H1 (cell line): Measurements from ENCODE around the gene EFCAB6. TPM values are rescaled to one million over a fixed set of nuclear protein-coding genes. Genes with fewer than 3 reads are reported as not detected.

Experiments used
- CTCF ChIA-PET: fragments of 300-600 bp; sonication (Branson Sonifier 250); formaldehyde crosslinking; loops from one replicate; lab custom pipeline; 2021; ENCODE audit not compliant: partially characterized antibody; lab: Charles Lee
- POLR2A ChIA-PET: fragments of 300-600 bp; sonication (Branson Sonifier 250); formaldehyde crosslinking; loops from one replicate; lab custom pipeline; 2021; ENCODE audit warnings: inconsistent platforms; ENCODE audit not compliant: partially characterized antibody; lab: Charles Lee
- DNase-seq, 2 experiments: peaks; one replicate each; pipeline versions ENCODE4 v3.0.0 to v3.0.0-alpha.2; 2010 to 2022; ENCODE audit warnings: low spot score in 2 of 2, low read depth in 1 of 2, mixed read lengths in 1 of 2
- FAIRE-seq: peaks from 2 replicates; lab custom pipeline; 2011; peaks lifted over from hg19 to GRCh38; lab: Jason Lieb, UNC
- H2AFZ ChIP-seq: 2 replicates; pipeline ENCODE4 v1.8.1; 2012; ENCODE audit warnings: low read length, inconsistent platforms
- H2AK5ac ChIP-seq: 2 replicates; pipeline ENCODE4 v1.6.1; 2013; ENCODE audit warnings: low read depth, low read length
- H2BK120ac ChIP-seq: replicated peaks from 2 replicates; pipeline ENCODE3; 2013; ENCODE audit warnings: low read depth, low read length, inconsistent platforms
- H2BK12ac ChIP-seq: 2 replicates; pipeline ENCODE4 v1.6.1; 2013; ENCODE audit warnings: low read depth, low read length
- H2BK15ac ChIP-seq: 2 replicates; pipeline ENCODE4 v1.6.1; 2013; ENCODE audit warnings: low read length
- H2BK20ac ChIP-seq: 2 replicates; pipeline ENCODE4 v1.6.1; 2013; ENCODE audit warnings: low read length
- H2BK5ac ChIP-seq: 2 replicates; pipeline ENCODE4 v1.6.1; 2013; ENCODE audit warnings: low read depth, low read length
- H3K14ac ChIP-seq: 2 replicates; pipeline ENCODE4 v1.6.1; 2013; ENCODE audit warnings: inconsistent platforms; ENCODE audit not compliant: insufficient read length
- H3K18ac ChIP-seq: 2 replicates; pipeline ENCODE4 v1.6.1; 2013; ENCODE audit warnings: low read length; ENCODE audit errors: extremely low read depth
- H3K23ac ChIP-seq: 2 replicates; pipeline ENCODE4 v1.6.1; 2013; ENCODE audit warnings: inconsistent platforms; ENCODE audit not compliant: insufficient read length
- H3K23me2 ChIP-seq: 2 replicates; pipeline ENCODE4 v1.6.1; 2013; ENCODE audit warnings: low read depth, low read length
- H3K27ac ChIP-seq: 2 replicates; pipeline ENCODE4 v1.6.1; 2011; ENCODE audit warnings: low read depth, low read length, inconsistent platforms
- H3K27me3 ChIP-seq, 4 experiments: replicated peaks in 1 of 4; 1 replicate in 1 of 4; 2 replicates in 3 of 4; pipeline versions ENCODE4 v1.6.1 to v1.8.1; 2011 to 2013; ENCODE audit warnings: low read length in 3 of 4, mild to moderate bottlenecking in 3 of 4, inconsistent platforms in 2 of 4, mixed read lengths in 2 of 4, moderate library complexity in 1 of 4; ENCODE audit not compliant: control insufficient read depth in 3 of 4, insufficient read depth in 3 of 4; ENCODE audit errors: extremely low read depth in 1 of 4
- H3K36me3 ChIP-seq, 4 experiments: 2 replicates each; pipeline versions ENCODE4 v1.6.1 to v1.8.1; 2011 to 2013; ENCODE audit warnings: mild to moderate bottlenecking in 4 of 4, low read length in 3 of 4, moderate library complexity in 2 of 4, control low read depth in 1 of 4, inconsistent platforms in 1 of 4; ENCODE audit not compliant: insufficient read depth in 4 of 4, control insufficient read depth in 2 of 4
- H3K4ac ChIP-seq: replicated peaks from 2 replicates; pipeline ENCODE3; 2013; ENCODE audit warnings: low read length, low read depth, mixed read lengths, inconsistent platforms; ENCODE audit not compliant: insufficient read length
- H3K4me1 ChIP-seq, 4 experiments: replicated peaks in 1 of 4; 1 replicate in 1 of 4; 2 replicates in 3 of 4; pipeline versions ENCODE4 v1.6.1 to v1.8.1; 2011 to 2013; ENCODE audit warnings: low read length in 3 of 4, inconsistent platforms in 2 of 4, mixed read lengths in 1 of 4; ENCODE audit not compliant: insufficient read depth in 4 of 4, control insufficient read depth in 3 of 4
- H3K4me2 ChIP-seq, 2 experiments: 2 replicates each; pipeline versions ENCODE4 v1.6.1 to v1.8.1; 2011 to 2013; ENCODE audit warnings: low read depth in 2 of 2, low read length in 2 of 2, control low read depth in 1 of 2, inconsistent platforms in 1 of 2, mild to moderate bottlenecking in 1 of 2; ENCODE audit not compliant: insufficient read depth in 1 of 2
- H3K4me3 ChIP-seq, 4 experiments: fragments of 200-600, 300-600 bp in 1 of 4; sonication (generic), shearing (Covaris generic), sonication (Bioruptor Twin) in 1 of 4; 2 replicates each; pipeline versions ENCODE4 v1.5.1 to v1.8.1; 2011 to 2016; ENCODE audit warnings: low read length in 4 of 4, low read depth in 3 of 4, control low read depth in 2 of 4, inconsistent platforms in 2 of 4, mild to moderate bottlenecking in 2 of 4, mixed read lengths in 1 of 4, moderate library complexity in 1 of 4; ENCODE audit not compliant: insufficient read depth in 2 of 4; ENCODE audit errors: extremely low read depth in 1 of 4
- H3K56ac ChIP-seq: replicated peaks from 2 replicates; pipeline ENCODE3; 2013; ENCODE audit warnings: low read depth, mild to moderate bottlenecking, mixed read lengths, low read length, inconsistent platforms; ENCODE audit not compliant: insufficient read length
- H3K79me1 ChIP-seq: 2 replicates; pipeline ENCODE4 v1.6.1; 2013; ENCODE audit warnings: low read depth, low read length, control low read depth
- H3K79me2 ChIP-seq, 2 experiments: 2 replicates each; pipeline versions ENCODE4 v1.6.1 to v1.8.1; 2012 to 2013; ENCODE audit warnings: low read length in 2 of 2, mild to moderate bottlenecking in 2 of 2, inconsistent platforms in 1 of 2; ENCODE audit not compliant: insufficient read depth in 2 of 2, control insufficient read depth in 1 of 2
- H3K9ac ChIP-seq, 4 experiments: replicated peaks in 1 of 4; 1 replicate in 1 of 4; 2 replicates in 3 of 4; pipeline versions ENCODE4 v1.6.1 to v1.8.1; 2011 to 2013; ENCODE audit warnings: low read depth in 3 of 4, low read length in 3 of 4, control low read depth in 2 of 4, mild to moderate bottlenecking in 2 of 4, moderate library complexity in 2 of 4, inconsistent platforms in 1 of 4; ENCODE audit errors: extremely low read depth in 1 of 4
- H3K9me3 ChIP-seq, 2 experiments: 2 replicates each; pipeline versions ENCODE4 v1.6.1 to v1.8.1; 2012 to 2013; ENCODE audit warnings: mild to moderate bottlenecking in 2 of 2, moderate library complexity in 2 of 2, control low read depth in 1 of 2, inconsistent platforms in 1 of 2, low read depth in 1 of 2, low read length in 1 of 2, mixed read lengths in 1 of 2; ENCODE audit not compliant: insufficient read depth in 2 of 2
- H4K20me1 ChIP-seq, 2 experiments: replicated peaks in 1 of 2; 2 replicates each; pipeline versions ENCODE3 to v1.8.1; 2011 to 2013; ENCODE audit warnings: inconsistent platforms in 2 of 2, low read length in 2 of 2, mild to moderate bottlenecking in 1 of 2; ENCODE audit not compliant: insufficient read depth in 2 of 2, control insufficient read depth in 1 of 2
- H4K5ac ChIP-seq: 2 replicates; pipeline ENCODE4 v1.6.1; 2013; ENCODE audit warnings: low read length, low read depth, mixed read lengths, inconsistent platforms; ENCODE audit not compliant: insufficient read length
- H4K8ac ChIP-seq: 2 replicates; pipeline ENCODE4 v1.8.0; 2013; ENCODE audit warnings: mild to moderate bottlenecking, moderate library complexity, low read length, inconsistent platforms; ENCODE audit not compliant: insufficient read depth; ENCODE audit errors: extremely low read depth
- H4K91ac ChIP-seq: replicated peaks from 2 replicates; pipeline ENCODE3; 2013; ENCODE audit warnings: low read length, mixed read lengths, inconsistent platforms; ENCODE audit not compliant: insufficient read length
- BACH1 ChIP-seq: IDR thresholded peaks from 2 replicates; pipeline ENCODE4 v1.6.1; 2012; ENCODE audit warnings: low read length, improper control_type of control experiment
- CHD2 ChIP-seq: IDR thresholded peaks from 2 replicates; pipeline ENCODE4 v1.6.1; 2012; ENCODE audit warnings: low read length, improper control_type of control experiment
- CREB1 ChIP-seq: IDR thresholded peaks from 2 replicates; pipeline ENCODE4 v1.6.1; 2012; ENCODE audit warnings: inconsistent platforms
- GTF2F1 ChIP-seq: IDR thresholded peaks from 2 replicates; pipeline ENCODE4 v1.6.1; 2012; ENCODE audit warnings: low read depth, low read length, improper control_type of control experiment, borderline replicate concordance
- RBBP5 ChIP-seq: IDR thresholded peaks from 2 replicates; pipeline ENCODE4 v1.7.1; 2012; ENCODE audit warnings: low read depth, mild to moderate bottlenecking, inconsistent platforms, low read length, moderate library complexity, borderline replicate concordance
- SAP30 ChIP-seq: fragments of 300-600 bp; sonication (generic); IDR thresholded peaks from 2 replicates; pipeline ENCODE4 v1.7.1; 2012; ENCODE audit warnings: low read length, moderate library complexity, mild to moderate bottlenecking, inconsistent platforms; ENCODE audit not compliant: insufficient read depth, insufficient replicate concordance
- SIN3A ChIP-seq, 2 experiments: IDR thresholded peaks in 1 of 2; conservative IDR thresholded peaks in 1 of 2; 2 replicates each; pipeline ENCODE4 v1.6.1; 2011 to 2012; ENCODE audit warnings: low read length in 2 of 2, improper control_type of control experiment in 1 of 2, low read depth in 1 of 2, mild to moderate bottlenecking in 1 of 2
- SIRT6 ChIP-seq: IDR thresholded peaks from one replicate; pipeline ENCODE4 v1.7.1; 2012; ENCODE audit warnings: low read length, inconsistent platforms
- SIX5 ChIP-seq: IDR thresholded peaks from 2 replicates; pipeline ENCODE4 v1.6.1; 2011; ENCODE audit warnings: mild to moderate bottlenecking, low read depth, low read length
- SP4 ChIP-seq: IDR thresholded peaks from 2 replicates; pipeline ENCODE4 v1.6.1; 2012; ENCODE audit warnings: low read length, inconsistent platforms
- TAF1 ChIP-seq: IDR thresholded peaks from 2 replicates; pipeline ENCODE4 v1.6.1; 2011; ENCODE audit warnings: mild to moderate bottlenecking, low read depth, low read length
- ZNF274 ChIP-seq: IDR thresholded peaks from 2 replicates; pipeline ENCODE4 v1.7.0; 2012; ENCODE audit warnings: low read length, borderline replicate concordance; ENCODE audit errors: extremely low read depth
- WGBS, 2 experiments: shearing (Covaris generic) in 1 of 2; methylation state at CpG; one replicate each; pipeline versions ENCODE4 v1.1.6 to v1.1.7; 2013 to 2015; ENCODE audit warnings: low lambda C conversion rate in 2 of 2, mixed read lengths in 2 of 2, inconsistent platforms in 1 of 2, low coverage in 1 of 2, missing lambda C conversion rate in 1 of 2; ENCODE audit not compliant: insufficient replicate concordance in 2 of 2, insufficient coverage in 1 of 2, insufficient read length in 1 of 2; ENCODE audit errors: extremely low coverage in 1 of 2, missing lambda C conversion rate in 1 of 2; 5-methylcytosine and 5-hydroxymethylcytosine counted together
- polyA plus RNA-seq, 7 experiments: library from polyadenylated mRNA; depleted of rRNA in 3 of 7; stranded (reverse) in 5 of 7; unstranded in 2 of 7; fragments of >200 nt in 5 of 7; fragments of 200-250 nt in 2 of 7; gene quantifications; 1 replicate in 5 of 7; 2 replicates in 1 of 7; 4 replicates in 1 of 7; pipeline versions ENCODE4 v1.2.1 to v1.2.3, GENCODE V29; 2011 to 2013; ENCODE audit warnings: missing spikeins in 2 of 7, mixed read lengths in 2 of 7
- total RNA-seq: library from RNA; stranded (reverse); fragmentation: NEBNext Ultra II Directional; extraction: Animal tissue kit (Norgen Biotek cat#: 25700); gene quantifications from 2 replicates; pipeline ENCODE4 v1.2.1, GENCODE V29; 2021

Gene EFCAB6
- total and polyA plus RNA-seq, 2 of the 8 experiments (the other 6 are each of a cell fraction or from before 2014, with no cell fraction given) = 0.32 to 1.7 TPM

- no peak for FAIRE-seq
- H2AFZ ChIP-seq = no peak overlapping the region
- H2BK12ac ChIP-seq = no peak overlapping the region
- no peak overlapping the region for H3K23ac ChIP-seq
- no peaks in the 10 kb centered on the region for H4K20me1 ChIP-seq
- H3K4me1 ChIP-seq = no peaks in the 10 kb centered on the region; a peak in 1 of 7 replicates
- no peaks in the 10 kb centered on the region for H3K36me3 ChIP-seq
- no peak overlapping the region for H4K8ac ChIP-seq
- H2BK5ac ChIP-seq = no peak overlapping the region
- no peak overlapping the region for H3K9ac ChIP-seq
- no peak overlapping the region for H3K4me3 ChIP-seq
- H3K79me1 ChIP-seq = no peaks in the 10 kb centered on the region
- H3K23me2 ChIP-seq = no peaks in the 10 kb centered on the region
- no peak for DNase-seq
- no peak overlapping the region for H3K4ac ChIP-seq
- 93% methylated on average over 17 of the region's 18 CpGs; no CpG with 5 or more reads in 1 of the 2 experiments for WGBS, 2 experiments
- H4K5ac ChIP-seq = no peak overlapping the region
- H3K14ac ChIP-seq = no peak overlapping the region
- no peaks in the 10 kb centered on the region for H3K79me2 ChIP-seq
- H3K4me2 ChIP-seq = no peak overlapping the region
- no peak overlapping the region for H2BK120ac ChIP-seq
- no peak overlapping the region for H2BK15ac ChIP-seq
- POLR2A ChIA-PET = no interaction called here
- CTCF ChIA-PET = interaction anchor here (1.4 to 1.5 kb wide), 2 partner anchors 15 to 201 kb away, joined by 3 to 6 read pairs; no protein-coding TSS in a partner anchor
- no peaks in the 10 kb centered on the region for H3K27me3 ChIP-seq
- H3K27ac ChIP-seq = no peak overlapping the region
- peaks cover 5 to 7% of the 10 kb centered on the region in 2 experiments; a peak in 2 of 4 replicates for H3K9me3 ChIP-seq
- H3K18ac ChIP-seq = no peak overlapping the region
- H2BK20ac ChIP-seq = no peak overlapping the region
- no peak overlapping the region for H3K56ac ChIP-seq
- H2AK5ac ChIP-seq = no peak overlapping the region
- no peak overlapping the region for H4K91ac ChIP-seq
- TF ChIP-seq RBBP5 (no peak), ZNF274 (no peak), CREB1 (no peak), BACH1 (no peak), TAF1 (no peak), CHD2 (no peak), SIRT6 (no peak), GTF2F1 (no peak), SAP30 (no peak), SIN3A (conservative IDR thresholded peaks at IDR 0.05 in 1 of 2, IDR thresholded peaks at IDR 0.05 in 1 of 2; ENCODE audit: low read depth in 1 of 2, low read length in 2 of 2) (no peak), SP4 (no peak), SIX5 (no peak)
Measured at GRCh38 chr22:43541462-43542407, 270.4 kb downstream of the EFCAB6 start.
